Measurements from ENCODE around the gene FOSL1. TPM values are rescaled to one million over a fixed set of nuclear protein-coding genes. Genes with fewer than 3 reads are reported as not detected.

Gene FOSL1
- total RNA-seq, 1 donor from 2014 or later: not detected

DNA sequence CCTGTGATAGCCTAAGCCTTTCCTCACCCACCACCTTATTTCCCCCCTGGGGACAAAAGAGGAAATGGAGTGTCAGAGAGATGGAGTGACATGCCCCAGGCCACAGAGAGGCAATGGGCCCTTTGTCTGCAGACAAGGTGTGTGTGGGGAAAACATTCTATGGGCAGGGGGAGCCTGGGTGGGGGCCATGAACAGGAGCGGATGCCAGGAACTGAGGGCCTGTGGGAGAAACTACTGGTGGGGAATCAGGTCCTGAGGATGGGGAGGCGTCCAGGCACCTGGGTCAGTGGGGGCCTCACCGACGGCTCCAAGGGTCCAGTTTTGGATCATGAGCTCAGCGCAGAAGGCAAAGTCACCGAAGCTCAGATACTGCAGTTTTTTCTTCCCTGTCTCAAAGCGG, 15.0 kb downstream of the FOSL1 start:
- no peak overlapping the region for H3K27ac ChIP-seq

GRCh38 chr11:65884716-65885092, 15.5 kb downstream of the FOSL1 start:
- H3F3A ChIP-seq (ENCODE audit: low read depth): peaks cover 37% of the 10 kb centered on the region
- Mint-ChIP-seq H3K36me3 (peaks cover 25% of the 10 kb centered on the region), H3K4me1 (peaks cover 35% of the 10 kb centered on the region), H3K27me3 (ENCODE audit: insufficient read depth, low read depth) (peaks cover 3% of the 10 kb centered on the region), H3K9me3 (no peaks in the 10 kb centered on the region), H3K27ac (peak overlapping the region; percentile 60), H3K4me3 (no peak overlapping the region)
- no peaks in the 10 kb centered on the region for H3K9me3 ChIP-seq (ENCODE audit: low read depth)
- H3K79me2 ChIP-seq (ENCODE audit: low read depth): peaks cover 17% of the 10 kb centered on the region
- TF ChIP-seq, protein P1, sequence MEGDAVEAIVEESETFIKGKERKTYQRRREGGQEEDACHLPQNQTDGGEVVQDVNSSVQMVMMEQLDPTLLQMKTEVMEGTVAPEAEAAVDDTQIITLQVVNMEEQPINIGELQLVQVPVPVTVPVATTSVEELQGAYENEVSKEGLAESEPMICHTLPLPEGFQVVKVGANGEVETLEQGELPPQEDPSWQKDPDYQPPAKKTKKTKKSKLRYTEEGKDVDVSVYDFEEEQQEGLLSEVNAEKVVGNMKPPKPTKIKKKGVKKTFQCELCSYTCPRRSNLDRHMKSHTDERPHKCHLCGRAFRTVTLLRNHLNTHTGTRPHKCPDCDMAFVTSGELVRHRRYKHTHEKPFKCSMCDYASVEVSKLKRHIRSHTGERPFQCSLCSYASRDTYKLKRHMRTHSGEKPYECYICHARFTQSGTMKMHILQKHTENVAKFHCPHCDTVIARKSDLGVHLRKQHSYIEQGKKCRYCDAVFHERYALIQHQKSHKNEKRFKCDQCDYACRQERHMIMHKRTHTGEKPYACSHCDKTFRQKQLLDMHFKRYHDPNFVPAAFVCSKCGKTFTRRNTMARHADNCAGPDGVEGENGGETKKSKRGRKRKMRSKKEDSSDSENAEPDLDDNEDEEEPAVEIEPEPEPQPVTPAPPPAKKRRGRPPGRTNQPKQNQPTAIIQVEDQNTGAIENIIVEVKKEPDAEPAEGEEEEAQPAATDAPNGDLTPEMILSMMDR (IDR thresholded peaks at IDR 0.05): peak; percentile 99
- TF ChIP-seq EZH2 (IDR thresholded peaks at IDR 0.05) (no peak), EZH2phosphoT487 (IDR thresholded peaks at IDR 0.05) (no peak)
- H3K27ac ChIP-seq: no peak overlapping the region
- H3K4me2 ChIP-seq: no peak overlapping the region
- H3K27me3 ChIP-seq: peaks cover 11% of the 10 kb centered on the region
- peak; percentile 88 for DNase-seq (ENCODE audit: low spot score)
- H3K9ac ChIP-seq: no peak overlapping the region
- no peak overlapping the region for H3K4me3 ChIP-seq
- H3K4me1 ChIP-seq: peaks cover 13% of the 10 kb centered on the region
- H3K36me3 ChIP-seq: peaks cover 4% of the 10 kb centered on the region
- H4K20me1 ChIP-seq (ENCODE audit: low read depth): peaks cover 14% of the 10 kb centered on the region
- H2AFZ ChIP-seq (replicated peaks): no peak overlapping the region

More for the DNA sequence above, 15.0 kb downstream of the FOSL1 start:
- Histone ChIP-seq H3K9ac (no peak overlapping the region), H3F3A (ENCODE audit: low read depth) (peaks cover 41% of the 10 kb centered on the region), H3K27me3 (peaks cover 16% of the 10 kb centered on the region), H4K20me1 (ENCODE audit: low read depth) (peaks cover 14% of the 10 kb centered on the region), H2AFZ (replicated peaks) (no peak overlapping the region), H3K4me2 (no peak overlapping the region), H3K36me3 (peaks cover 4% of the 10 kb centered on the region), H3K79me2 (ENCODE audit: low read depth) (peaks cover 17% of the 10 kb centered on the region), H3K4me1 (peaks cover 14% of the 10 kb centered on the region), H3K9me3 (ENCODE audit: low read depth) (no peaks in the 10 kb centered on the region), H3K4me3 (no peak overlapping the region)
- H3K27ac Mint-ChIP-seq: no peak overlapping the region
- no peak for DNase-seq (ENCODE audit: low spot score)
- H3K4me3 Mint-ChIP-seq: no peak overlapping the region
- H3K9me3 Mint-ChIP-seq: no peaks in the 10 kb centered on the region
- H3K36me3 Mint-ChIP-seq: peaks cover 25% of the 10 kb centered on the region
- TF ChIP-seq, protein P1 (IDR thresholded peaks at IDR 0.05): no peak
- TF ChIP-seq EZH2 (IDR thresholded peaks at IDR 0.05) (no peak), EZH2phosphoT487 (IDR thresholded peaks at IDR 0.05) (no peak)
- H3K27me3 Mint-ChIP-seq (ENCODE audit: insufficient read depth, low read depth): peaks cover 3% of the 10 kb centered on the region
- H3K4me1 Mint-ChIP-seq: peaks cover 40% of the 10 kb centered on the region

- Mint-ChIP-seq H3K9me3 (no peaks in the 10 kb centered on the region), H3K36me3 (peaks cover 25% of the 10 kb centered on the region), H3K4me1 (peaks cover 29% of the 10 kb centered on the region), H3K27me3 (ENCODE audit: insufficient read depth, low read depth) (peaks cover 6% of the 10 kb centered on the region), H3K4me3 (no peak overlapping the region), H3K27ac (peak overlapping the region; percentile 60)
- Histone ChIP-seq H3K27me3 (peaks cover 5% of the 10 kb centered on the region), H3K36me3 (peaks cover 4% of the 10 kb centered on the region), H3K79me2 (ENCODE audit: low read depth) (peaks cover 17% of the 10 kb centered on the region), H3K4me2 (no peak overlapping the region), H3K4me3 (no peak overlapping the region), H3K9me3 (ENCODE audit: low read depth) (no peaks in the 10 kb centered on the region), H3K27ac (no peak overlapping the region), H3K4me1 (peaks cover 7% of the 10 kb centered on the region), H3K9ac (no peak overlapping the region), H4K20me1 (ENCODE audit: low read depth) (peaks cover 14% of the 10 kb centered on the region), H3F3A (ENCODE audit: low read depth) (peaks cover 30% of the 10 kb centered on the region), H2AFZ (replicated peaks) (no peak overlapping the region)
- no peak for DNase-seq (ENCODE audit: low spot score)
- TF ChIP-seq EZH2phosphoT487 (IDR thresholded peaks at IDR 0.05) (no peak), EZH2 (IDR thresholded peaks at IDR 0.05) (no peak)
- TF ChIP-seq, protein P1 (IDR thresholded peaks at IDR 0.05): no peak
Measured at GRCh38 chr11:65883786-65884715, 16.1 kb downstream of the FOSL1 start.

Measured in neural progenitor cell (in vitro differentiated cells).